ES-I3 (cell line): Measurements from ENCODE around the gene CTTNBP2NL.
A peak's percentile ranks its signal among the peaks of the same experiment; 100 is the strongest.

Experiments used
- H3K36me3 ChIP-seq: 2 replicates; pipeline ENCODE4 v1.6.1; 2013; ENCODE audit warnings: mild to moderate bottlenecking, low read length, control low read depth, moderate library complexity; ENCODE audit not compliant: insufficient read depth
- H3K4me1 ChIP-seq: 2 replicates; pipeline ENCODE4 v1.6.1; 2013; ENCODE audit warnings: mild to moderate bottlenecking, control low read depth, low read length; ENCODE audit not compliant: insufficient read depth
- H3K9ac ChIP-seq: 2 replicates; pipeline ENCODE4 v1.6.1; 2013; ENCODE audit warnings: low read depth, mild to moderate bottlenecking, low read length, moderate library complexity
- H3K9me3 ChIP-seq: 2 replicates; pipeline ENCODE4 v1.6.1; 2013; ENCODE audit warnings: mild to moderate bottlenecking, low read length, moderate library complexity; ENCODE audit not compliant: control insufficient read depth, insufficient read depth

The CTTNBP2NL gene, protein sequence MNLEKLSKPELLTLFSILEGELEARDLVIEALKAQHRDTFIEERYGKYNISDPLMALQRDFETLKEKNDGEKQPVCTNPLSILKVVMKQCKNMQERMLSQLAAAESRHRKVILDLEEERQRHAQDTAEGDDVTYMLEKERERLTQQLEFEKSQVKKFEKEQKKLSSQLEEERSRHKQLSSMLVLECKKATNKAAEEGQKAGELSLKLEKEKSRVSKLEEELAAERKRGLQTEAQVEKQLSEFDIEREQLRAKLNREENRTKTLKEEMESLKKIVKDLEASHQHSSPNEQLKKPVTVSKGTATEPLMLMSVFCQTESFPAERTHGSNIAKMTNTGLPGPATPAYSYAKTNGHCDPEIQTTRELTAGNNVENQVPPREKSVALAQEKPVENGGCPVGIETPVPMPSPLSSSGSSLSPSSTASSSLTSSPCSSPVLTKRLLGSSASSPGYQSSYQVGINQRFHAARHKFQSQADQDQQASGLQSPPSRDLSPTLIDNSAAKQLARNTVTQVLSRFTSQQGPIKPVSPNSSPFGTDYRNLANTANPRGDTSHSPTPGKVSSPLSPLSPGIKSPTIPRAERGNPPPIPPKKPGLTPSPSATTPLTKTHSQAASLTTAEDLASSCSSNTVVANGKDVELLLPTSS

DNA sequence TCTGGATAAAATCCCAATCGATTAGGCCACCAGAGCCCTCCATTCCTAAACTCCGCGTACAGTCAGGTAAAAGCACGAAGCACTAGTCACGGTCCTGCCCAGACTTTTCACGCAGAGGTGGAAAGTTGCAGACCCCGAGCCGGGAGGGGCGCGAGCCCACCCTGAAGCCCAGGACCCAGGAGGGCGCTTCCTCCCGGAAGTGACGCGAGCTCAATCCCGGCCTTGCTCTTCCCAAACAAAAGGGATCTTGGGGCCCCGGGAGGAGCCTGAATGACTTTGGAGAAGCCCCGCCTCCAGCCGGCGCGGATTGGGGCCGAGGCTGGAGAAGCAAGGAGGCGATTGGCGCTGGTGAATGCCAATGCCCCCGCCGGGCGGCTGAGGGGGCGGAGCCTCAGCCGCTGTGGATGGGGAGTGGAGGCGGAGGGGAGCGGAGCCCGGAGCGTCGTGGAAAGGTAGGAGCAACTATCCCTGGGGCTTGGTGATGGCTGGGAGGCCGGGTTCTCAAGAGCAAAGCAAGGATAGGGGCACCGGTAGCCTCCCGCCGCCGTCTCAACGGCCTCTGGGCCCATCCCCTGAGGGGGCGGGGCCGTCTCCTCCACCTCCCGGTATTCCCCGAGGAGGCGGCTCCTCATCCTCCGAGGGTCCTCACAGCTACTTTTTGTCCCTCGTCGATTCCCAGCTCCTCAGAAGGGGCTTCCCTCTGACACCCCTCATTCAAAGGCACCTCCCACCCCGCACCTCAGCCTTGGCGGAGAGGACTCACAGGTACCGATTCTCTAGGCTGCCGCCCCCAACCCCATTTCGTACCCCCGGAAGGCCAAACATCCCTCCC, at the start of gene CTTNBP2NL:
CTTNBP2NL (plus strand) TSS at position 394 of the 832 bp plus-strand sequence. CDS start 19,952 bp downstream, outside the sequence.
- Histone ChIP-seq H3K4me1 (peaks cover 45% of the 10 kb centered on the region), H3K9me3 (no peaks in the 10 kb centered on the region), H3K9ac (peak within 1 kb of the TSS; percentile 98), H3K36me3 (no peaks in the 10 kb centered on the region)

DNA sequence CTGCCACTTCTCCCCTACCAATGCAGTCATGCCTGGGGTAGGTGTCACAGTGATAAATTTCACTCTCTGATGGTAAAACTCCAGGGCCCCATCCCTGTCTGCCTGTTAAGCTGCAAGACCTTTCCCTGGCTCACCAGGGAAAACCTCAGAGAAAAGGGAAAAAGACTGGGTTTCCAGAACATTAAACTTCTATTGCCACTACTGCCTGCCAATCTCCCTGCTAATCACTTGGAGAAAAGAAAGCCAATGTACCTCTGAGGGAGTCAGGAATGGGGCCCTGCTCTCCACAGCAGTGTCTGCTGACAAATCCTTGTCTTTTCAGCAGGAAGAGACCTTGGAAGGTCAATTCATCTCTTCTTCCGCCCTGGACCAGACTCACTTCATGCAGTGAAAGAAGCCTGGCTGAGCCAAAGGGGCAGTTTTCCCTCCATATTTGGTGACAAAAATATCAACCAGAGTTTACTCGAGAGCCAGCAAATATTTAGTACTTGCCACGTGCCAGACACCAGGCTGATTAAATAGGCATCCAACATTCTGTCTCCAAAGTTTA, 49.1 kb upstream of the CTTNBP2NL start:
- Histone ChIP-seq H3K4me1 (no peaks in the 10 kb centered on the region), H3K9ac (no peak overlapping the region), H3K36me3 (no peaks in the 10 kb centered on the region), H3K9me3 (no peaks in the 10 kb centered on the region)

- Histone ChIP-seq H3K9ac (no peak overlapping the region), H3K36me3 (no peaks in the 10 kb centered on the region), H3K9me3 (no peaks in the 10 kb centered on the region), H3K4me1 (no peaks in the 10 kb centered on the region)
Measured at GRCh38 chr1:112356765-112357164, 39.2 kb upstream of the CTTNBP2NL start.

DNA sequence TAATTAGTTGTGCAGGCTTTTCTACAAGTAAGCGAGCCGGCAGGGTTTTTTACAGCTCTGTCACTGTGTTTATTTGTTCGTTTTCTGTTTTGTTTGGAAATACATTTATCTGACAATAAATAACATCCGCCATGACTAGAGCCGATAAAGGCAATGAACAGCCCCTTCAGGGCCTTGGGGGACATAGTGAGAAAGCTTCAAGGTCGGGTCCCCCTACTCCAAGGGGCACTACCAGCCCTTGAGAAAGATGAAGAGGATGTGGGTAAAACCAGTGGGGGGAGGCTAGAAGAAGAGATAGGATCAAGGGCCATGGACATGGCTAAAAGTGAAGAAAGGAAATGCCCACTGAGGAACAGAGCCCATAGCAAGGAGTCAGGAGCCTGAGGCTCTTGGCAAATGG, 38.5 kb upstream of the CTTNBP2NL start:
- Histone ChIP-seq H3K9ac (no peak overlapping the region), H3K9me3 (no peaks in the 10 kb centered on the region), H3K36me3 (no peaks in the 10 kb centered on the region), H3K4me1 (no peaks in the 10 kb centered on the region)

DNA sequence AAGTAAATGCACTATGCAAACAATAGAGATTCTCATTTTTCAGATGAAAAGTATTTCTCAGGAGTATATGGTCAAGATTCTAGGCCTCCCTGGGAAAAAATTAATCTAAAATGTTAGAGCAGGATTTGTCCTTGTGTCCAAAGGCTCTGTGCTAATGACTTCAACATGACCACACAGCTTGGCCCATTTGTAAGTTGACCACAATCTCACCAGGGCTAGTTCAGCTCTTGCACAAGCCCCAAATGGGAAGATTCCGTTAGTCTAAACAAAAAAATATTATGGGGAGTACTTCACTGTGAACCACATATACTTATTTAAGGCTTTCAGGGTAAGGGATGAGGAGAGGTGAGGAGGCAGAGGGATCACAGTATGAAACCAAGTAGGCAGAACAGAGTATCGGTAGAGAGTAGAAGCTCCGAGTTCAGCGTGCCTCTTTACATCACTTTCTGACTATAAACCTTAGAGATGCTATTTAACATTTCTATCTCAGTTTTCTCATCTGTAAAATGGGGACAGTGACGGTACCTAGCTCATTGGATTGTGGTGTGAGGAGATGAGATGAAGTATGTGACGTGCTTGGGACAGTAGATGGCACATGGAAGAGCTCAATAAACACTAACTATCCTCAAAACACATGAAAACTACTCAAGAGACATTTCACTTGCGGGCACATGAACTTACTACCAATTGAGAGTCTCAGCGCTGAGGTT, 37.8 kb upstream of the CTTNBP2NL start:
- H3K9me3 ChIP-seq: no peaks in the 10 kb centered on the region
- H3K9ac ChIP-seq: no peak overlapping the region
- no peaks in the 10 kb centered on the region for H3K36me3 ChIP-seq
- H3K4me1 ChIP-seq: no peaks in the 10 kb centered on the region

DNA sequence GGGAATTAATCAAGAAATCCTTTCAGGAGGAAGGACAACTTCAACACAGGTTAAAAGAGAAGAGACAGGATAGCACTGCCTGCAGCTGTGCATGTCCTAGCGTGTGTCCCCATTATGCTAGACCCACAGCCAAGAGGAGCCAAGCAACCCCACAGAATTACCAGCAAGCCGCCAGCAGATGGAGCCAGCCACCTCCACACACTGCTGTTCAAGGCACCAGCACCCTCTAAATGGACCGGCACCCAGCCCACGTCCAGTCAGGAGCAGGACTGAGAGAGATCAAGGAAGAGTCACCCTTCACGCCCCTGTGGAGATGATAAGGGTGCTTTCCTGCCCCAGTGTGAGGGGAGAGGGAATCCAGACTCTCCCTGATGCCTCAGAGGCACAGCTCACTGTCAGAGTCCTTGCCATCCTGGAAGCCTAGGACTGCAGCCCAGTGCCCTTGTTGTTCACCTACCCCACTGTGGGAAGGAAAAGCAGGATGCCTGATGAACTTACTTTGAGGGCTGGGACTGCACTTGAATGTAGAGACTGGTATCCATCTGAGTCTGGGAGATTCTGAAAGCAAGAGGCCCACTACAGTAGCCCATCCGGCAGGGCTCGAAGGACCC, 37.1 kb upstream of the CTTNBP2NL start:
- no peaks in the 10 kb centered on the region for H3K4me1 ChIP-seq
- H3K36me3 ChIP-seq: no peaks in the 10 kb centered on the region
- H3K9me3 ChIP-seq: no peaks in the 10 kb centered on the region
- no peak overlapping the region for H3K9ac ChIP-seq

DNA sequence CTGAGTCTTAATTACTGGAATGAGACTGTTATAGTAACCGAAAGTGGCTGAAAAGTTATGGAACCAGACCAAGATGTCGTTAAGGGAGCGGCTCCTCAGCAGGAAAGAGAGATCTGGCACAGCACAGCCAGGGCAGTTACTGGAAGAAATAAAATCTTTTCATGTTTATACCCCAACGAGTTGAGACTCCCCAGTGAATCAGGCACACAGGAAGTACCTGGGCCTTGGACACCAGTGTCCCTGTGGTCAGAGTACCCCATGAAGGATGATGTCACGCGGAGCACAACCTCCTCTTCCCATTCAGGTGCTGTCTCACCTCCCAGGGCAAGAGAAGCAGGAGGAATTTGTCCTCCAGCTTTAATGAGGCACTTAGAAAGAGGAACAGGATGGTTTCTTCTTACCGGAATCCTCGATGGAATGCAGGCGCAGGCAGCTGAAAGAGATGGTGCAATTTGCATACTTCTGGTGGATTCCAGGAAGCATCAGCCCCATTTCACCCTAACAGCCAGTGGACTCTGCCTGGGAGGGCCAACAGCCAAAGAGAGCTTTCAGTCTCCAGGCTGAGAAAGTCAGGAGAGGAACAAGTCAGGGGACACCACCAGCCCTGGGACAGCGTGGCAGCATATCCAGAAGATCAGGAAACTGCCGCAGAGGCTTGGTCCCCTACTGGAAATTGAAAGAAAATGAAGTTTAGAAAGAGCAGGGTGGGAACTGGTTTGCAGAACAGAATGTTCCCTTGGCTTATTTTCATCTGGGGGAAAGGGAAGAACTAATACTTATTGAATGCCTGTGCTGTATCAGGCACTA, 35.9 kb upstream of the CTTNBP2NL start:
- Histone ChIP-seq H3K9me3 (no peaks in the 10 kb centered on the region), H3K36me3 (no peaks in the 10 kb centered on the region), H3K9ac (no peak overlapping the region), H3K4me1 (no peaks in the 10 kb centered on the region)

DNA sequence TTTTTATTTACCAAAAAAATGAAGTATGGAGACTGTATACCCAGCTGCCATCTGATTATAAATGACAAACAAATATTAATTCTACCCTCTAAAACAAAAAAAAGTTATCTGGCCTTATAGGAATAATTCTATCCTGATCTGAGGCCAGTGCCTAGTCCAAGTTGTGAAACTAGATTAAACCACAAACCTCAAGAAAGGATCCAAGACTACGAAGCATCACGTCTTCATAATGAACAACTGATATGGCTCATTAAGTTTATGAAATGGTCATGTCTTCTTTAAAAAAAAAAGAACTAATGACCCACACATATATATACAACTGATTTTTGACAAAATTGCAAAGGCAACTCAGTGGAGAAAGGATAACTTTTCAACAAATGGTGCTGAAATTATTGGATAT, 32.4 kb upstream of the CTTNBP2NL start:
- H3K9ac ChIP-seq: no peak overlapping the region
- H3K4me1 ChIP-seq: no peaks in the 10 kb centered on the region
- no peaks in the 10 kb centered on the region for H3K9me3 ChIP-seq
- H3K36me3 ChIP-seq: no peaks in the 10 kb centered on the region

GRCh38 chr1:112368198-112368597, 27.8 kb upstream of the CTTNBP2NL start:
- no peaks in the 10 kb centered on the region for H3K4me1 ChIP-seq
- no peak overlapping the region for H3K9ac ChIP-seq
- no peaks in the 10 kb centered on the region for H3K9me3 ChIP-seq
- no peaks in the 10 kb centered on the region for H3K36me3 ChIP-seq

- H3K9me3 ChIP-seq: no peaks in the 10 kb centered on the region
- no peaks in the 10 kb centered on the region for H3K36me3 ChIP-seq
- no peak overlapping the region for H3K9ac ChIP-seq
- no peaks in the 10 kb centered on the region for H3K4me1 ChIP-seq
Measured at GRCh38 chr1:112369392-112370285, 26.4 kb upstream of the CTTNBP2NL start.

GRCh38 chr1:112370996-112371395, 25.0 kb upstream of the CTTNBP2NL start:
- Histone ChIP-seq H3K9ac (no peak overlapping the region), H3K9me3 (no peaks in the 10 kb centered on the region), H3K4me1 (no peaks in the 10 kb centered on the region), H3K36me3 (no peaks in the 10 kb centered on the region)

GRCh38 chr1:112371775-112372174, 24.2 kb upstream of the CTTNBP2NL start:
- H3K36me3 ChIP-seq: no peaks in the 10 kb centered on the region
- no peaks in the 10 kb centered on the region for H3K4me1 ChIP-seq
- H3K9ac ChIP-seq: no peak overlapping the region
- H3K9me3 ChIP-seq: no peaks in the 10 kb centered on the region
